Sigmoid colon (tissue), 7 donors: Measurements from ENCODE around the gene ATP6V1F. TPM values are rescaled to one million over a fixed set of nuclear protein-coding genes. Genes with fewer than 3 reads are reported as not detected.

Experiments used
- DNase-seq: peaks from one replicate; pipeline ENCODE4 v3.0.0-alpha.2; 2019
- H3K27ac ChIP-seq, 4 donors: fragments of 200-600 bp; sonication (generic); one replicate each; pipeline ENCODE4 v1.5.1; 2016 to 2019; ENCODE audit warnings: mild to moderate bottlenecking in 1 of 4
- H3K27me3 ChIP-seq, 3 donors: fragments of 200-600 bp; sonication (generic); one replicate each; pipeline ENCODE4 v1.5.1; 2019; ENCODE audit warnings: mild to moderate bottlenecking in 1 of 3
- H3K36me3 ChIP-seq, 4 donors: fragments of 200-600 bp; sonication (generic); one replicate each; pipeline ENCODE4 v1.5.1; 2016 to 2019
- H3K4me1 ChIP-seq, 4 donors: fragments of 200-600 bp; sonication (generic); one replicate each; pipeline ENCODE4 v1.5.1; 2017 to 2019
- H3K4me3 ChIP-seq, 4 donors: fragments of 200-600 bp; sonication (generic); one replicate each; pipeline ENCODE4 v1.5.1; 2017 to 2019; ENCODE audit warnings: mild to moderate bottlenecking in 2 of 4, moderate library complexity in 1 of 4
- H3K9me3 ChIP-seq, 4 donors: fragments of 200-600 bp in 3 of 4; sonication (generic) in 3 of 4; one replicate each; pipeline versions ENCODE4 v1.5.1 to v1.6.1; 2013 to 2019
- EP300 ChIP-seq, 4 donors: sonication (generic); formaldehyde crosslinking; IDR thresholded peaks; one replicate each; pipeline ENCODE4 v1.6.1; 2017; ENCODE audit warnings: antibody characterized with exemption in 4 of 4
- POLR2A ChIP-seq, 2 donors: fragments of 450-650 bp; IDR thresholded peaks; one replicate each; pipeline ENCODE4 v1.6.1; 2016; ENCODE audit warnings: antibody characterized with exemption in 2 of 2, mild to moderate bottlenecking in 2 of 2, moderate library complexity in 2 of 2
- POLR2AphosphoS5 ChIP-seq, 4 donors: sonication (generic); formaldehyde crosslinking; IDR thresholded peaks; one replicate each; pipeline ENCODE4 v1.6.1; 2017; ENCODE audit warnings: antibody characterized with exemption in 4 of 4
- WGBS, 2 donors: extraction: QIAGEN DNeasy Blood & Tissue Kit; methylation state at CpG; one replicate each; pipeline ENCODE4 v1.1.7; 2013; 5-methylcytosine and 5-hydroxymethylcytosine counted together
- intact Hi-C: fragments of 100-400 bp; cut with DNase I; formaldehyde crosslinking; loops from one replicate; pipeline ENCODE4 v1.15.1; 2023
- polyA plus RNA-seq, 3 donors: library from polyadenylated mRNA; stranded (reverse); fragments of 200-250 nt; gene quantifications; one replicate each; pipeline ENCODE4 v1.2.3, GENCODE V29; 2013
- total RNA-seq, 4 donors: library from RNA; depleted of rRNA; stranded (reverse); fragments of >200 nt; gene quantifications; one replicate each; pipeline ENCODE4 v1.1.0, GENCODE V29; 2016
- TF ChIP-seq, protein P1 (sequence below), 4 experiments: fragments of 450-650 bp in 3 of 4; fragments of 200-600 bp in 1 of 4; IDR thresholded peaks; one replicate each; pipeline ENCODE4 v1.5.1; 2016 to 2019; ENCODE audit warnings: antibody characterized with exemption in 4 of 4, mild to moderate bottlenecking in 3 of 4, moderate library complexity in 2 of 4
- donor health status: healthy with polysubstance abuse.
- donor health status: Bipolar disorder and iron deficiency.
- donor health status: healthy.

ATP6V1F gene
- total and polyA plus RNA-seq, 7 donors, result 96.7 to 214 (median 138) TPM

DNA sequence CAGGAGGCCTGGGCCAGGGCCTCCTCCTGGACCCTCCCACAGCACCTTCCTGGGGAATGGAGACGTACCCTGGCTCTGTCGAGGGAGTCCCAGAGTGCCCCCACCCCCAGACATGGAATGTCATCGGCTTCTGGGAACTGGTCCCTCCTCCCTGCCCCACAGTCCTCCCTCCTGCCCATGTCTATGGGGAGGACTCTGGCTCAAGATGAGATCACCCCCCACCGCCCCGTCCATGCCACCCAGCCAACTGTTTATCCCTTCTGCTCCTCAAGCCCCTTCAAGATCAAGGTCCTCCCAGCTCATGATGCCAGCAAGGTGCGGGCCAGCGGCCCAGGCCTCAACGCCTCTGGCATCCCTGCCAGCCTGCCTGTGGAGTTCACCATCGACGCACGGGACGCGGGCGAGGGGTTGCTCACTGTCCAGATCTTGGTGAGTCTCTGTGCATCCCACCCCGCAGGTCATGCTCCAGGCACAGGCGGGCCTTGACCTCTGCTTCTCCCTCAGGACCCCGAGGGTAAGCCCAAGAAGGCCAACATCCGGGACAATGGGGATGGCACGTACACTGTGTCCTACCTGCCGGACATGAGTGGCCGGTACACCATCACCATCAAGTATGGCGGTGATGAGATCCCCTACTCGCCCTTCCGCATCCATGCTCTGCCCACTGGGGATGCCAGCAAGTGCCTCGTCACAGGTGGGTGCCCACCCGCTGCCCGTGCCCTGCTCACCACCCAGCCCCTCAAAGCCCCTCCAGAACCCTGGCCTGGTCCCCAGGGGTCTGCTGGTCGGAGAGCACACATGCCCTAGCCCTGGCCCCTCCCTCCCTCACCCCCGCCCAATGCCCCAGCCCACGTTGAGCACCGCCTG lies 14.1 kb upstream of the ATP6V1F start:
- Histone ChIP-seq H3K27me3 (no peaks in the 10 kb centered on the region), H3K9me3 (no peaks in the 10 kb centered on the region), H3K27ac (peak overlapping the region in 3 of 4 donors; percentile 30 to 60 (median 39)), H3K36me3 (peaks cover 78 to 100% (median 98%) of the 10 kb centered on the region in 4 donors), H3K4me1 (no peaks in the 10 kb centered on the region), H3K4me3 (no peak overlapping the region)
- WGBS, 2 donors, result 94 to 96% methylated on average over 31 of the region's 31 CpGs
- intact Hi-C loops, result no loop called here
- TF ChIP-seq POLR2AphosphoS5 (IDR thresholded peaks at IDR 0.05) (peak in 1 of 4 donors; percentile 18), POLR2A (IDR thresholded peaks at IDR 0.05) (no peak)
- TF ChIP-seq, protein P1, sequence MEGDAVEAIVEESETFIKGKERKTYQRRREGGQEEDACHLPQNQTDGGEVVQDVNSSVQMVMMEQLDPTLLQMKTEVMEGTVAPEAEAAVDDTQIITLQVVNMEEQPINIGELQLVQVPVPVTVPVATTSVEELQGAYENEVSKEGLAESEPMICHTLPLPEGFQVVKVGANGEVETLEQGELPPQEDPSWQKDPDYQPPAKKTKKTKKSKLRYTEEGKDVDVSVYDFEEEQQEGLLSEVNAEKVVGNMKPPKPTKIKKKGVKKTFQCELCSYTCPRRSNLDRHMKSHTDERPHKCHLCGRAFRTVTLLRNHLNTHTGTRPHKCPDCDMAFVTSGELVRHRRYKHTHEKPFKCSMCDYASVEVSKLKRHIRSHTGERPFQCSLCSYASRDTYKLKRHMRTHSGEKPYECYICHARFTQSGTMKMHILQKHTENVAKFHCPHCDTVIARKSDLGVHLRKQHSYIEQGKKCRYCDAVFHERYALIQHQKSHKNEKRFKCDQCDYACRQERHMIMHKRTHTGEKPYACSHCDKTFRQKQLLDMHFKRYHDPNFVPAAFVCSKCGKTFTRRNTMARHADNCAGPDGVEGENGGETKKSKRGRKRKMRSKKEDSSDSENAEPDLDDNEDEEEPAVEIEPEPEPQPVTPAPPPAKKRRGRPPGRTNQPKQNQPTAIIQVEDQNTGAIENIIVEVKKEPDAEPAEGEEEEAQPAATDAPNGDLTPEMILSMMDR (IDR thresholded peaks at IDR 0.05), result no peak
- DNase-seq, result no peak

GRCh38 chr7:128849156-128849515 lies 13.5 kb upstream of the ATP6V1F start:
- Histone ChIP-seq H3K27me3 (no peaks in the 10 kb centered on the region), H3K27ac (peak overlapping the region in 2 of 4 donors; percentile 39 to 60), H3K9me3 (no peaks in the 10 kb centered on the region), H3K4me3 (no peak overlapping the region), H3K4me1 (no peaks in the 10 kb centered on the region), H3K36me3 (peaks cover 78 to 100% (median 98%) of the 10 kb centered on the region in 4 donors)
- 96% methylated on average over 16 of the region's 16 CpGs for WGBS, 2 donors
- TF ChIP-seq POLR2AphosphoS5 (IDR thresholded peaks at IDR 0.05) (no peak), EP300 (IDR thresholded peaks at IDR 0.05) (no peak), POLR2A (IDR thresholded peaks at IDR 0.05) (no peak)
- TF ChIP-seq, protein P1 (IDR thresholded peaks at IDR 0.05), result no peak
- intact Hi-C loops, result no loop called here
- DNase-seq, result no peak

GRCh38 chr7:128849804-128850490 lies 12.7 kb upstream of the ATP6V1F start:
- no peak overlapping the region for H3K4me3 ChIP-seq
- H3K4me1 ChIP-seq, result no peaks in the 10 kb centered on the region
- no peak for DNase-seq
- H3K36me3 ChIP-seq, result peaks cover 78 to 100% (median 98%) of the 10 kb centered on the region in 4 donors
- intact Hi-C loops, result no loop called here
- no peaks in the 10 kb centered on the region for H3K27me3 ChIP-seq
- no peak for TF ChIP-seq POLR2AphosphoS5 (IDR thresholded peaks at IDR 0.05)
- H3K27ac ChIP-seq, result peak overlapping the region in 1 of 4 donors; percentile 60
- WGBS, 2 donors, result 67 to 83% methylated on average over 18 of the region's 18 CpGs
- H3K9me3 ChIP-seq, result no peaks in the 10 kb centered on the region

- Histone ChIP-seq H3K4me1 (peaks cover 0 to 4% (median 0%) of the 10 kb centered on the region in 4 donors), H3K4me3 (no peak overlapping the region), H3K27ac (peak overlapping the region; percentile 6 to 51 (median 19)), H3K9me3 (no peaks in the 10 kb centered on the region), H3K36me3 (peaks cover 92 to 95% (median 95%) of the 10 kb centered on the region in 4 donors), H3K27me3 (no peaks in the 10 kb centered on the region)
- 92 to 93% methylated on average over 28 of the region's 28 CpGs for WGBS, 2 donors
- intact Hi-C loops, result no loop called here
- no peak for DNase-seq
- TF ChIP-seq, protein P1 (IDR thresholded peaks at IDR 0.05), result no peak
- TF ChIP-seq EP300 (IDR thresholded peaks at IDR 0.05), result no peak
- no peak for TF ChIP-seq POLR2A (IDR thresholded peaks at IDR 0.05)
- no peak for TF ChIP-seq POLR2AphosphoS5 (IDR thresholded peaks at IDR 0.05)
Observed at GRCh38 chr7:128852537-128853254, 10.0 kb upstream of the ATP6V1F start.
